ENCODE measurements around the gene GATD1. TPM values are rescaled to one million over a fixed set of nuclear protein-coding genes. Genes with fewer than 3 reads are reported as not detected.
"Not testable (repeated sequence)": the region's sequence is repeated elsewhere in the genome, so short reads cannot be mapped to it uniquely, and the experiment has no call there.

The GATD1 gene
- total RNA-seq, 1 donor from 2014 or later: 17.4 TPM

- intact Hi-C loops (cut with DNase I): no loop called here
- ATAC-seq (ENCODE audit: poor library complexity) (peak; percentile 45), DNase-seq (no peak)
Measured at GRCh38 chr11:746289-747157, 30.8 kb downstream of the GATD1 start.

- DNase-seq (no peak), ATAC-seq (ENCODE audit: poor library complexity) (no peak)
- intact Hi-C loops (cut with DNase I): no loop called here
Measured at GRCh38 chr11:745428-745827, 31.9 kb downstream of the GATD1 start.

GRCh38 chr11:742571-743201, 34.6 kb downstream of the GATD1 start:
- ATAC-seq (ENCODE audit: poor library complexity): no peak
- intact Hi-C loops (cut with DNase I): no loop called here

GRCh38 chr11:742156-742546, 35.1 kb downstream of the GATD1 start:
- DNase-seq (no peak), ATAC-seq (ENCODE audit: poor library complexity) (no peak)
- intact Hi-C loops (cut with DNase I): no loop called here

More at GRCh38 chr11:742571-743201, 34.6 kb downstream of the GATD1 start:
- no peak for DNase-seq

- ATAC-seq (ENCODE audit: poor library complexity); DNase-seq; intact Hi-C loops (cut with DNase I): not testable (repeated sequence)
Measured at GRCh38 chr11:737899-738298, 39.4 kb downstream of the GATD1 start.

GRCh38 chr11:737366-737765, 39.9 kb downstream of the GATD1 start:
- intact Hi-C loops (cut with DNase I): no loop called here
- DNase-seq (no peak), ATAC-seq (ENCODE audit: poor library complexity) (no peak)

GRCh38 chr11:734541-734940, 42.7 kb downstream of the GATD1 start:
- DNase-seq; ATAC-seq (ENCODE audit: poor library complexity); intact Hi-C loops (cut with DNase I): not testable (repeated sequence)

- DNase-seq (no peak), ATAC-seq (ENCODE audit: poor library complexity) (no peak)
- intact Hi-C loops (cut with DNase I): no loop called here
Measured at GRCh38 chr11:733072-733471, 44.2 kb downstream of the GATD1 start.

GRCh38 chr11:729492-730074, 47.7 kb downstream of the GATD1 start:
- no peak for ATAC-seq (ENCODE audit: poor library complexity)
- no peak for DNase-seq
- intact Hi-C loops (cut with DNase I): loop anchor here (10.0 kb wide), 2 partner anchors 65 to 175 kb away; no protein-coding TSS in a partner anchor

GRCh38 chr11:728901-729491, 48.3 kb downstream of the GATD1 start:
- no peak for DNase-seq
- ATAC-seq (ENCODE audit: poor library complexity): no peak
- intact Hi-C loops (cut with DNase I): loop anchor here (10.0 kb wide), 2 partner anchors 64 to 174 kb away; no protein-coding TSS in a partner anchor

GRCh38 chr11:727859-728748, 49.2 kb downstream of the GATD1 start:
- ATAC-seq (ENCODE audit: poor library complexity): peak; percentile 92
- intact Hi-C loops (cut with DNase I): loop anchor here (10.0 kb wide), 2 partner anchors 63 to 173 kb away; no protein-coding TSS in a partner anchor
- DNase-seq: peak; percentile 88

GRCh38 chr11:727281-727701, 50.0 kb downstream of the GATD1 start:
- DNase-seq (no peak), ATAC-seq (ENCODE audit: poor library complexity) (no peak)
- intact Hi-C loops (cut with DNase I): loop anchor here (10.0 kb wide), 2 partner anchors 62 to 172 kb away; no protein-coding TSS in a partner anchor

- ATAC-seq (ENCODE audit: poor library complexity) (no peak), DNase-seq (peak; percentile 71)
- intact Hi-C loops (cut with DNase I): loop anchor here (10.0 kb wide), 2 partner anchors 62 to 172 kb away; no protein-coding TSS in a partner anchor
Measured at GRCh38 chr11:726278-727220, 50.7 kb downstream of the GATD1 start.

- DNase-seq (no peak), ATAC-seq (ENCODE audit: poor library complexity) (no peak)
- intact Hi-C loops (cut with DNase I): loop anchor here (10.0 kb wide), 2 partner anchors 61 to 171 kb away; no protein-coding TSS in a partner anchor
Measured at GRCh38 chr11:725624-726202, 51.6 kb downstream of the GATD1 start.

- intact Hi-C loops (cut with DNase I): loop anchor here (10.0 kb wide), 2 partner anchors 60 to 170 kb away; no protein-coding TSS in a partner anchor
- DNase-seq (no peak), ATAC-seq (ENCODE audit: poor library complexity) (no peak)
Measured at GRCh38 chr11:724778-725386, 52.4 kb downstream of the GATD1 start.

Data from Right ventricle myocardium superior (tissue), 1 donor.